Omental fat pad (tissue), 4 donors: ENCODE results near the gene AGBL1. TPM values are rescaled to one million over a fixed set of nuclear protein-coding genes. Genes with fewer than 3 reads are reported as not detected.

Source experiments
- ATAC-seq: fragments of 150-250 bp; one replicate; pipeline ENCODE4 v1.9.1; 2016; ENCODE audit warnings: mild to moderate bottlenecking, moderate library complexity; ENCODE audit not compliant: low FRiP score
- DNase-seq: peaks from one replicate; pipeline ENCODE4 v3.0.0-alpha.2; 2019; ENCODE audit warnings: low spot score
- total RNA-seq, 4 donors: library from RNA; depleted of rRNA; stranded (reverse); fragments of >200 nt; gene quantifications; one replicate each; pipeline ENCODE4 v1.1.0, GENCODE V29; 2016
- TF ChIP-seq, protein P1 (sequence below), 3 donors: fragments of 450-650 bp; IDR thresholded peaks; one replicate each; pipeline ENCODE4 v1.5.1; 2016 to 2017; ENCODE audit warnings: antibody characterized with exemption in 3 of 3, mild to moderate bottlenecking in 3 of 3, moderate library complexity in 2 of 3

The AGBL1 gene
- total RNA-seq, 4 donors from 2014 or later = not detected

DNA sequence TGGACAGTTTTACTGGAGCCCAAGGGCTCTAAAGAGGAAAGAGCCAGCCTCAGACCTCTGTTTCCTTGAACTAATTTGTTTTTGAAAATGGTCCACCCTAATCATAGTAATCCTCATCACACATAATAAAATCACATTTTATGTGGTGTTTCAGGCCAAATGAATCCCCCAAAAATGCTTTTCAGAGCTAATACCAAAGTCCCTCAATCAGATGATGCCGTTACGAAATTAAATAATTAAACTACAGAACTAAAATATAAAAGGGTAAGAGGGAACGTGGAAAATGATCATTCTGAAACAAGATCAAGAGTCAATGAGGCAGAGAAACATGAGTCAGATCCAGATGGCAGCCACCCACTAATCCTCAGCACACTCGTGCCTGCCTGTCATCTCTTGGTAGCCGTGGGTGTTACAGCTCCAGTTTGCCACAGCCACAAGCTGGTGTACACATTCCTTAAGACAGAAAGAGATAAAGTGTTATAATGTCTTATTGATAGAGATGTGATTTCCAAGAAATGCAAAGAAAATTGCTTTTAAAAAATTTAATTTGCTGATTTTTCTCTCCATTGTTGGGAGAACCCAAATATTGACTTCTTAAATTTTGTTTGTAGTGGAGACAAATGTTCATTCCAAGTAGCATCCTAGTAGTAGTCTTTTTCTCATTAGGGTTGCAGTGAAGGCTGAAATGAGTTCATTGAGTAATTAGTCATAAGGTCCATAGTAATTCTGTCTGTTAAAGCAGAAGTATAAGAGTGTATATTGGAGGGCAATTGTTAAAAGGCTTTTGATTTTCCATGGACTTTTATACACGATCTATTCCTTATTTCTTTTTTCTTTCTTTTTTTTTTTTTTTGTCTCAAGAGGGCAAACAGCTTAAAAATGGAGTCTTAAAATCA lies 104.2 kb downstream of the AGBL1 start:
- ATAC-seq (no peak), DNase-seq (no peak)
- TF ChIP-seq, protein P1, sequence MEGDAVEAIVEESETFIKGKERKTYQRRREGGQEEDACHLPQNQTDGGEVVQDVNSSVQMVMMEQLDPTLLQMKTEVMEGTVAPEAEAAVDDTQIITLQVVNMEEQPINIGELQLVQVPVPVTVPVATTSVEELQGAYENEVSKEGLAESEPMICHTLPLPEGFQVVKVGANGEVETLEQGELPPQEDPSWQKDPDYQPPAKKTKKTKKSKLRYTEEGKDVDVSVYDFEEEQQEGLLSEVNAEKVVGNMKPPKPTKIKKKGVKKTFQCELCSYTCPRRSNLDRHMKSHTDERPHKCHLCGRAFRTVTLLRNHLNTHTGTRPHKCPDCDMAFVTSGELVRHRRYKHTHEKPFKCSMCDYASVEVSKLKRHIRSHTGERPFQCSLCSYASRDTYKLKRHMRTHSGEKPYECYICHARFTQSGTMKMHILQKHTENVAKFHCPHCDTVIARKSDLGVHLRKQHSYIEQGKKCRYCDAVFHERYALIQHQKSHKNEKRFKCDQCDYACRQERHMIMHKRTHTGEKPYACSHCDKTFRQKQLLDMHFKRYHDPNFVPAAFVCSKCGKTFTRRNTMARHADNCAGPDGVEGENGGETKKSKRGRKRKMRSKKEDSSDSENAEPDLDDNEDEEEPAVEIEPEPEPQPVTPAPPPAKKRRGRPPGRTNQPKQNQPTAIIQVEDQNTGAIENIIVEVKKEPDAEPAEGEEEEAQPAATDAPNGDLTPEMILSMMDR (IDR thresholded peaks at IDR 0.05) = no peak

- ATAC-seq = no peak
- TF ChIP-seq, protein P1 (IDR thresholded peaks at IDR 0.05) = no peak
- DNase-seq = no peak
Observed at GRCh38 chr15:86193716-86194380, 114.2 kb downstream of the AGBL1 start.

DNA sequence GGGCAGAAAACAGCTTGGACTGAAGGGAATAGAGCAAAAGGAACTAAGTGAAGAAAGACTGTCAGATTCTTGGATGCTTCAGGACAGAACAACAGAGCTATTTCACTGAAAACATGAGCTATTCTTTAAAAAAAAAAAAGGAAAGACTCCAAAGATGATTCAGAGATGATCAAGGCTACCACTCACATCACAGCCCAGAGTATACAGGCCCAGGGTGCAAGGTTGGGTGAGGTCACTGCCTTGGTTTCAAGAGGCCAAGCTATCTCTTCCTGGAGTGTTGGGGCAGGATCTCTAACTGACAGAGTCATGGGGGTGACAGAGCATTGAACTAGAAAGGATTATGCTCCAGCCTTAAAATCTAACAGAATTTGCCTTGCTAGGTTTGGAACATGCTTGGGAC lies 118.1 kb downstream of the AGBL1 start:
- no peak for ATAC-seq
- TF ChIP-seq, protein P1 (IDR thresholded peaks at IDR 0.05) = no peak

GRCh38 chr15:86199467-86200145 lies 119.9 kb downstream of the AGBL1 start:
- no peak for ATAC-seq
- TF ChIP-seq, protein P1 (IDR thresholded peaks at IDR 0.05) = no peak

More for the DNA sequence above, 118.1 kb downstream of the AGBL1 start:
- no peak for DNase-seq

GRCh38 chr15:86201313-86202008 lies 121.8 kb downstream of the AGBL1 start:
- no peak for ATAC-seq

More at GRCh38 chr15:86199467-86200145, 119.9 kb downstream of the AGBL1 start:
- no peak for DNase-seq

GRCh38 chr15:86203462-86203861 lies 123.8 kb downstream of the AGBL1 start:
- TF ChIP-seq, protein P1 (IDR thresholded peaks at IDR 0.05) = no peak
- DNase-seq (no peak), ATAC-seq (no peak)

More at GRCh38 chr15:86201313-86202008, 121.8 kb downstream of the AGBL1 start:
- no peak for DNase-seq
- TF ChIP-seq, protein P1 (IDR thresholded peaks at IDR 0.05) = no peak
